SKM-1 treated with dmso at 0.1 percent for 144 hours (cell line): Measurements from ENCODE around the gene EHMT1.
A peak's percentile ranks its signal among the peaks of the same experiment; 100 is the strongest.
"Not testable (repeated sequence)": the region's sequence is repeated elsewhere in the genome, so short reads cannot be mapped to it uniquely, and the experiment has no call there.

Source experiments
- DNase-seq: peaks from one replicate; lab custom pipeline; 2025; ENCODE audit not compliant: unreplicated experiment; lab: John Stamatoyannopoulos, UW

The EHMT1 gene

DNA sequence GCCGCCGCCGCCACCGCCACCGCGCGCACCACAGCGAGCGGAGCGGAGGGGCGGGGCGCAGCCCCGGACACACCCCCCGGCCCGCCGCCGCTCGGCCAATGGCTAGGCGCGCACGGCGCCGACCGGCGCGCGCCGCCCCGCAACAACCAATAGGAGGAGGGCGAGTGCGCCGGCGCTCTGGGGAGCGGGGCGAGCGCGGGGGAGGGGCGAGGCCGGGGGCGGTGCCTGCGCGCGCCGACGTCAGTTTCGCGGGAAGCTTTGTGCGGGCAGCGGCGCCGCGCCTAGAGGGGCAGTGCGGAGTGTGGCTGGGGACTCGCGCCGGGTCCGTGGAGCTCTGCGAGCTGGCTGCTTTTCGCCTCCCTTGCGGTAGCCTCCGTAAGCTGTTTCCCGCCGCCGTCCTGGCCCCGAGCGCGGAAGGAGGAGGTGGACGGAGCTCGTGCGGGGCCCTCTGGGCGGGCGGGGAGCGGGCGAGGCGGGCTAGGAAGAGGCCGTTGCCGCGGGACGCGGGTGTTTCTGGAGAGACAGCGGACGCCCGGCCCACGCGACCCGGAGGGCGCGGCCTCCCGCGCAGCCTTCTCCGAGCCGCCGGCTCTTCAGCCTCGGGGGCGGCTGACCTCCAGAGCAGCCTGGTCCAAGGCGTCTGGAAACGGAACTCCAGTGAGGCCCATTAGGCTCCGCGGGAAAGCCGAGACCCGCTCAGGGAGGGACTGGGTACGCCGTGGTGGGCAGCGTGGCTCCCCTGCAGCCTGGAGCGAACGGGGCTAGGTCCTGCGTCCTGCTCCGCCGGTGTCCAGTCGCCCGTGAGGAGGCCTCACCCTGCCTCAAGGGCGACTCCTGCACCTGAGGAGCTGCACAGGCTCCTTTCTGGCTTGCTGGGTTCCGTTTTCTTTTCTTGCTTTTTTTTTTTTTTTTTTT lies 28.1 kb upstream of the EHMT1 start, which contains the start of gene ZMYND19:
ZMYND19 (minus strand) TSS at position 44 of the 915 bp plus-strand sequence. CDS start 249 bp downstream, outside the sequence.
- DNase-seq = peak; percentile 88

- DNase-seq = peak; percentile 42
Observed at GRCh38 chr9:137592767-137593166, 26.0 kb upstream of the EHMT1 start.

DNA sequence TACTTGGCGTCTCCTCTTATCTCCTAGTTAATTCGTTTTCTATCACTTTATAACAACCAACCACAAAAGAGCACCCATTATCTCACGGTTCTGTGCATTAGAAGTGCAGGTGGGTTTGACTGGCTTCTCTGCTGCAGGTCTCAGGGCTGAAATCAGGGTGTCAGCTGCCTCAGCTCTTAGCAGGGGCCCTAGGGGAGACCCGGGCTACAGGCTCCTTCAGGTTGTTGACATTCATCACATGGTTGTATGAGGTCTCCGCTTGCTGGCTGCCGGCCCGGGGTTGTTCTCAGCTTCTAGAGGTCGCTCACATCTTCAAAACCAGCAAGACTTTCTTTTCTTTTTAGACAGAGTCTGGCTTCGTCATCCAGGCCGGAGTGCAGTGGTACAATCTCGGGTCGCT lies 25.6 kb upstream of the EHMT1 start:
- no peak for DNase-seq

- DNase-seq = not testable (repeated sequence)
Observed at GRCh38 chr9:137596577-137596976, 22.2 kb upstream of the EHMT1 start.

- DNase-seq = no peak
Observed at GRCh38 chr9:137598943-137599342, 19.9 kb upstream of the EHMT1 start.

- DNase-seq = peak; percentile 57
Observed at GRCh38 chr9:137602661-137603060, 16.1 kb upstream of the EHMT1 start.

DNA sequence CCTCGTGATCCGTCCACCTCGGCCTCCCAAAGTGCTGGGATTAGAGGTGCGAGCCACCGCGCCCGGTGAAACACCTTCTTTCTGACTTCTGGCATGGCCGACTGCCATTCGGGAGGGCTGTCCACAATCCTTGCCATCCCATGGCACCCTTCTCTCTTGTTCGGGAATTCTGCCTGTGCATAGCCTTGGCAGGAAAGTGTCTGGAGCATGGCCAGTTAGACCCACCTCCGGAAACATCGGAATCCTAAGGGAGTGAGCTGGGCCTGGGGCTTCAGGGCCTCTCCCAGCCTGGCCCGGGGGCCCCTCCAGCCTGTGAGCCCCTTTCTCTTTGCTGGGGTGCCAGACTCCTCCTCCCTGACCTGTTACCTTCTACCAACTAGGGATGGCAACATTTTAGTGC lies 14.9 kb upstream of the EHMT1 start:
- DNase-seq = no peak

GRCh38 chr9:137604345-137605086 lies 14.3 kb upstream of the EHMT1 start:
- DNase-seq = no peak

- DNase-seq = peak; percentile 78
Observed at GRCh38 chr9:137605121-137606004, 13.4 kb upstream of the EHMT1 start, which contains the start of gene ARRDC1. Gene ARRDC1 (plus strand): TSS chr9:137605686. CDS start chr9:137605718, 32 bp downstream.

- no peak for DNase-seq
Observed at GRCh38 chr9:137606005-137606621, 12.7 kb upstream of the EHMT1 start.

GRCh38 chr9:137606734-137607138 lies 12.1 kb upstream of the EHMT1 start:
- no peak for DNase-seq

DNA sequence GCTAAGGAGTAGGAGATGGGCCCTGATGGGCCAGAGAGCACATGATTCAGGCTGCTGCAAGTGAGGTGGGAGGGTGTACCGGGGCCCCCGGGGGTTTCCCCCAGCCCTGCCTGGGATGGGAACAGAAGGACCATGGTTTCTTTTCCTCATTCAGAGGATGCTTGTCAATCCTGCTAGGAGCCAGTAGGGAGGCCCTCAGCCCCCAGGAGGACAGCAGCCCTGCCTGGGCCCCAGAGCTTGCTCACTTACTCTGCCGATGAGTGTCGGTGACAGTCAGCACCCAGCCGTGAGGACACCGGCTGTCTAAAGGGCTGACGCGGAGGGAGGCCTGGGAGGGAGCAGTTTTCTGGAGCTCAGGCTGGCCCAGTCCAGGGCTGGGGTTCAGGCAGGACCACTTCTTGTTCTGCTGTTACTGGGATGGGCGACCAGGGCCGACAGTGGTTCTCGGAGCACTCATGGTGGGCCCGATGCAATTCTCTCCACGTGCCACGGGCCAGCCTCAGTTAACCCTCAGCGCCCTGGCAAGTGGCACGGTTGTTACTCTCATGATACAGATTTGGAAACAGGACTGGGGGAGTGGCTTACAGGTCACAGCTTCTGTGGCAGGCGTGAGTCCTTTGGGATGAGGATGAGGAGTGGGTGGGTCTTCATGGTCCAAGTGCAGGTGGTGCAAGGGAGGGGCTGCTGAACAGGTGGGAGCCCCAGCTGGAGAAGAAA lies 11.5 kb upstream of the EHMT1 start:
- DNase-seq = no peak

DNA sequence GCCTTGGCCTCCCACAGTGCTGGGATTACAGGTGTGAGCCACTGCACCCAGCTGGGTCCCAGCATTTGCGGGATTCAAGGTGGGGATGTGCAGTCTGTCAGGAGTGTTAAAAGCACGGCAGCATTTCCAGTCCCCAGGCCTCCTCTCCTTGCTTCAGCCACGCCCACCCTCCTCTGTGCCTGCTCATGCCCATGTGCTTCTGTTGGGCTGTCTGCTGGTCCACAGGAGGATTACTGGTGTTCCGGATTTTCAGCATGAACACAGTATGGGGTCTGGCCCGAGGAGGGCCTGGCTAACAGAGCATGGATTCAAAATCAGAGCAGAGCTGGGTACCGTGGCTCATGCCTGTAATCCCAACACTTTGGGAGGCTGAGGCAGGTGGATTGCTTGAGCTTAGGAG lies 7.9 kb upstream of the EHMT1 start:
- no peak for DNase-seq

GRCh38 chr9:137611623-137612609 lies 6.9 kb upstream of the EHMT1 start:
- DNase-seq = no peak

DNA sequence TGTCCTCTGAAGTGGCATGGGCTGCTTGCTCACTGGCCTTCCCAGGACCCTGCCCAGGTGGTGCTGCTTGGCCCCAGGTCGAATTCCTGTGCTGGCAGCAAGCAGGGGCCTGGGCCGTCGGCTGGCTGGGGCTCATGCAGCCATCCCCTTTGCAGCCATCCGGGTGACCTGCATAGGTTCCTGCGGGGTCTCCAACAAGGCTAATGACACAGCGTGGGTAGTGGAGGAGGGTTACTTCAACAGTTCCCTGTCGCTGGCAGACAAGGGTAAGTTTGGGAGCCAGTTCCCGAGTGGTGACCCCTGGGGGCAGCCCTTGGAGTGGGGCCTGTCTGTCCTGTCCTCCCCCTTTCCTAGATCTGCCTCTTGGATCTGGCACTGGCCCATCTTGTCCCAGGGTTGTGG lies 6.1 kb upstream of the EHMT1 start:
- no peak for DNase-seq

DNA sequence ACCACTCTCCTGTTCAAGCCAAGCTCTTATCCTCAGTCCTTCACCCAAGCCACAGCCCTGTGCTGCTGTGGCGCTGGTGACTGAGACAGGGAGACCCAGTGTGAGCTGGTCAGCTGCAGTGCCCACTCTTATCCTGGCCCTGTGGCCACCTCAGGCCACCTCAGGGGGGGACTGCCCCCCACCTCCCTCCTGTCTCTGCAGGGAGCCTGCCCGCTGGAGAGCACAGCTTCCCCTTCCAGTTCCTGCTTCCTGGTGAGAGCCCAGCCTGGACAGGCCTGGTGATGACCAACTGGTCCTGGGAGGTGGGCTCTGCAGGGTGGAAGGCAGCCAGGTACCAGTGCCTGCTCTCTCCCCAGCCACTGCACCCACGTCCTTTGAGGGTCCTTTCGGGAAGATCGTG lies 5.5 kb upstream of the EHMT1 start:
- no peak for DNase-seq

- no peak for DNase-seq
Observed at GRCh38 chr9:137613738-137614523, 4.9 kb upstream of the EHMT1 start.
